Hair follicle dermal papilla cell (primary cell): ENCODE measurements around the gene GATA1. TPM values are rescaled to one million over a fixed set of nuclear protein-coding genes. Genes with fewer than 3 reads are reported as not detected.

Source experiments
- small RNA-seq: library from RNA; depleted of rRNA; stranded (forward); fragments of <200 nt; gene quantifications from one replicate; pipeline ENCODE3, GENCODE V24; 2012
- total RNA-seq: library from RNA; depleted of rRNA; stranded (reverse); fragments of >200 nt; gene quantifications from 2 replicates; pipeline ENCODE4 v1.2.3, GENCODE V29; 2012

Gene GATA1
- total RNA-seq: not detected in 2 replicates

GRCh38 chrX:48786341-48786800, at the start of gene GATA1:
Gene GATA1 (plus strand): TSS chrX:48786590. CDS start chrX:48791110, 4,520 bp downstream.

GRCh38 chrX:48761674-48762471, 24.5 kb upstream of the GATA1 start, which contains the start of gene GLOD5:
Gene GLOD5 (plus strand): TSS chrX:48761747. CDS start chrX:48761791, 44 bp downstream.

GRCh38 chrX:48801280-48802088, 15.1 kb downstream of the GATA1 start, which contains the start of gene HDAC6:
Gene HDAC6 (plus strand): TSS chrX:48802067. CDS start chrX:48802693, 626 bp downstream.

GRCh38 chrX:48826135-48826875, 39.9 kb downstream of the GATA1 start, which contains the start of gene ERAS:
Gene ERAS (plus strand): TSS chrX:48826513. CDS start chrX:48829124, 2,611 bp downstream.

GRCh38 chrX:48835524-48836329, 49.3 kb downstream of the GATA1 start, which contains the start of gene PCSK1N:
Gene PCSK1N (minus strand): TSS chrX:48835610. CDS start chrX:48835532, 78 bp downstream.

Small RNAs within 50 kb of the gene (small RNA-seq; reads per million reads assigned to genes)
- gene RNU6-29P: not detected

Other genes starting within 250 kb of the GATA1 start
- gene TBC1D25, start 246.9 kb upstream of the GATA1 start, total RNA-seq: 12.0 and 15.1 TPM in 2 replicates
- gene RBM3, start 212.1 kb upstream of the GATA1 start, total RNA-seq: 367 and 474 TPM in 2 replicates
- 100 and 117 TPM in 2 replicates for gene WDR13, start 189.1 kb upstream of the GATA1 start, total RNA-seq
- gene WAS, start 102.8 kb upstream of the GATA1 start, total RNA-seq: 0.36 TPM in 1 of 2 replicates, not detected in the other
- 2.7 and 3.2 TPM in 2 replicates for gene SUV39H1, start 89.9 kb upstream of the GATA1 start, total RNA-seq
- gene GLOD5, start 24.8 kb upstream of the GATA1 start, total RNA-seq: not detected in 2 replicates
- gene HDAC6, start 15.5 kb downstream of the GATA1 start, total RNA-seq: 44.3 and 49.5 TPM in 2 replicates
- gene ERAS, start 39.9 kb downstream of the GATA1 start, total RNA-seq: 0.36 TPM in 1 of 2 replicates, not detected in the other
- 0.49 and 0.65 TPM in 2 replicates for gene PCSK1N, start 49.0 kb downstream of the GATA1 start, total RNA-seq
- 25.1 and 26.0 TPM in 2 replicates for gene TIMM17B, start 111.2 kb downstream of the GATA1 start, total RNA-seq
- 33.8 and 50.9 TPM in 2 replicates for gene PQBP1, start 111.3 kb downstream of the GATA1 start, total RNA-seq
- gene SLC35A2, start 125.1 kb downstream of the GATA1 start, total RNA-seq: 22.6 and 23.0 TPM in 2 replicates
- gene PIM2, start 132.4 kb downstream of the GATA1 start, total RNA-seq: 4.1 and 4.4 TPM in 2 replicates
- gene OTUD5, start 171.0 kb downstream of the GATA1 start, total RNA-seq: 33.3 and 36.2 TPM in 2 replicates
- 1.9 and 2.1 TPM in 2 replicates for gene KCND1, start 185.3 kb downstream of the GATA1 start, total RNA-seq
- gene GRIPAP1, start 215.7 kb downstream of the GATA1 start, total RNA-seq: 14.3 and 16.8 TPM in 2 replicates